ENCODE results near the gene CDIPT.
"Not testable (repeated sequence)": the region's sequence is repeated elsewhere in the genome, so short reads cannot be mapped to it uniquely, and the experiment has no call there.

- TF ChIP-seq CTCF, POLR2A, EP300 (IDR thresholded peaks at IDR 0.05): not testable (repeated sequence)
Observed at GRCh38 chr16:29869067-29869466, 6.0 kb upstream of the CDIPT start.

Data from tibial nerve (tissue), 4 donors.